Cerebellar nuclear complex (tissue), 1 donor: Measurements from ENCODE around the gene DAP3.
"Not testable (repeated sequence)": the region's sequence is repeated elsewhere in the genome, so short reads cannot be mapped to it uniquely, and the experiment has no call there.

Experiments
- DNase-seq, 2 experiments: peaks; one replicate each; lab custom pipeline; 2025; lab: John Stamatoyannopoulos, UW

Gene DAP3

GRCh38 chr1:155689081-155689607 is at the start of gene DAP3:
Gene DAP3 (plus strand): TSS chr1:155689091. CDS start chr1:155709780, 20,689 bp downstream.
- DNase-seq: peak in 1 of 2 experiments; percentile 60

DNA sequence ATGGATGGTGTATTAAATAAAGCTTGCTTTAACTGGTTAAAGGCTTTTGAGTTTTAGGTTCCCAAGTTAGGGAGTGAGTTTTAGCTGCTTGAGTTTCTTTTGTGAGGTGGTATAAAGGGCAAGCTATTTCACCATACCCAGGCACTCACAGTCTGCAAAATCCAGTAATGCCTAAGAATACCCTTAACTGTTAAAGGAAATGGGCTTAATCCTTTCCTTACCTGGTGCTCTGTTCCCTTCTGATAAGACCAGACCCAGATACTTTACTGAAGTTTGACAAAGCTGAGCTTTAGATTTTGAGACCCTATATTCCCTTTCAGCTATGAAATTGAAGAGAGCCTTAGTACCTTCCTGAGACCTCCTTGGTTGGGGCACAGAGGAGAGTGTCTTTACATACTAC is 48.5 kb upstream of the DAP3 start:
- DNase-seq: no peak

- not testable (repeated sequence) for DNase-seq
Observed at GRCh38 chr1:155642559-155643180, 46.2 kb upstream of the DAP3 start.

- DNase-seq: no peak
Observed at GRCh38 chr1:155643230-155643629, 45.7 kb upstream of the DAP3 start.

DNA sequence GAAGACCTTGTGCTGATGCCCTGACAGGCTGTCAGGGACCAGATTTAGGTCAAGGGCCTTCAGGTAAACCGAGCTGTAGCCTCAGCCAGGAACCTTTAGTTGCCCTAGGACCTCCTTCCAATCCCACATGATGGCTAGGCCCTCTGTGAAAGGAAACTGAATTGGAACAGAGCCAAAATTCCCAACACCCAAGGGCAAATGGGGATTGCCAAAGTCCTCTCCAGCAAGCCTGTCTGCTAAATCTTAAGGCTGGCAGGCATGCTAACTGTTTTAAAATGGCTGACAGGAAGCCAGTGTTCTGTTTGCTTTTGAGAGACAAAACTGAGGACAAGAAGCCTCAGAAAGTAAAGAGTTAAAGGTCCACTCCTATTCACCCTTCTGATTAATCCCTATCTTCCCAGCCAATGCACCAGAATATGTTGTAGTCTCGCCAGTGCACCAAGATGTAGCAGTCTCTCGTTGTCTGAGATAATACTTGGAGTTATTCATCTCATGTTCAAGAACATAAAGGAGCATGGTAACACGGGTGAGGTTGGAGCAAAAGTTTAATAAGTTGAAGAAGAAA is 43.8 kb upstream of the DAP3 start:
- no peak for DNase-seq

- no peak for DNase-seq
Observed at GRCh38 chr1:155645648-155646047, 43.2 kb upstream of the DAP3 start.

GRCh38 chr1:155646307-155646706 is 42.6 kb upstream of the DAP3 start:
- no peak for DNase-seq

GRCh38 chr1:155648207-155649147 is 40.4 kb upstream of the DAP3 start:
- DNase-seq: no peak

DNA sequence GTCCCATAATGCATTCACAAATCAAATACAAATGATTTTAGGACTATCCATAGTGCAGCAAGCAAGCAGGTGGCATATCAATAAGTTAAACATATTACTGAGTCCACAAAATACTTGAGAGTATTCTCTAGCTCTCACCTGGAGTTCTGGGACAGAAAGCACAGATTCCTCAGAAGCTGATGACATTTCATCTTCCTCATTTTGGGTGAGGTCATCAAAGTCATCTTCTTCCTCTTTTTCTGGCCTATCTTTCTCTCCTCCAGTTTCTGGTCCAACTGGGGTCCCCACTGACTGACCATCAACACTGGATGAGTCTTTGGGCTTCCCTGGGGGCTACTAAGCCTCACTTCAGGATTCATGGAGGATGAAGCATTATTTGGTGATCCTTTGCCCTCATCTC is 39.2 kb upstream of the DAP3 start:
- no peak for DNase-seq

- no peak for DNase-seq
Observed at GRCh38 chr1:155650231-155650757, 38.6 kb upstream of the DAP3 start.

- DNase-seq: no peak
Observed at GRCh38 chr1:155651861-155652661, 36.8 kb upstream of the DAP3 start.

DNA sequence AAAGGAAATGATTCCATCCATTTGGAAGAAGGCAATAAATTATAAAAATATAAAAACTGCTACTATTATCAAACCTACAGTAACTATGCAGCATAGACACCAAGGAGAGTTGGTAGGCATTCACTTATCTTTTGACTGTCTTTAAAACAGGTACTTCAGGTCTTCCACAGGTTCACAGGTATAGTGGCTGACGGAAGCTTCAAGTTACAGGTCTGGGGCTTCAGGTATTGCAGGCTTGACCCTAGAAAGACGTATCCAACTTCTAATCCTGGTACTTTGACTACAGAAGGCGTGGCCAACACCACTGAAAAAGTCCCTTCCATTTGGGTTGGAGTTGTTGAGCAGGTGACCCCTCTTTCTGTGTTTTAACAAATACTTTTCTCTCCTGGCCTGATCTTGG is 35.9 kb upstream of the DAP3 start:
- no peak for DNase-seq

DNA sequence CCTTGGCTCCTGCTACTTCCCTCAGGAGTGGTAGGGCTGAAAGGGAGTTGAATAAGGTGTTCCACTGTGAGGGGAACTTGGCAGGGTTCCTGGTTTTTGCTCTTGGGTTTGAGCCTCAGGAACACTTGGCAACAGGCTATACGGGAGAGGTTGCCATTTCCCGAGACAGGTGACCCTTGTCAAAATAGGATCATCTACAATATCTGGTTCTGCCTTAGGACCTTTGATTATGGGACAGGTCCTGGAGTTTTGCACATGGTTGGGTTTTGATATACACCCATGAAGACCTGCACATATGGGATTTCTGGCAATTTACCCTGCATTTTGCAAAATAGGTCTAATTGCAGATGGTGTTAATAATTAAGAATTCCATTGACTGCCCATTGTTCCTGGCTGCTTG is 31.4 kb upstream of the DAP3 start:
- DNase-seq: no peak

DNA sequence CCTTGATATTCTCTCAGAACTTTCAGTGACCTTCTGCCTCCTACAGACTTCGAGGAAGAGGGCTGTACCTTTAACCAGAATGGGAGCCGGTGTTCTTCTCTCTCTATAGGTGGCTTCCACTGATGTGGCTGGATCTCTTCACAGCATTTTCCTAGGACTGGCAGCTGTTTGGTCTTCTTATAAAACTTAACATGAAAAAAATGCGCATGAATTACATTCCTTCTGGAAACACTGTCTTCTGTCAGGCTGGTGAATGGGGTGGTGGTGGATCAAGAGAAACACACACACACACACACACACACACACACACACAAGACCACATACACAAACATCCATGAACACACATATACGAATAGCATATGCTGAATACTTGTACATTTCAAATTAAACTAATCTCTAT is 27.7 kb upstream of the DAP3 start:
- not testable (repeated sequence) for DNase-seq

DNA sequence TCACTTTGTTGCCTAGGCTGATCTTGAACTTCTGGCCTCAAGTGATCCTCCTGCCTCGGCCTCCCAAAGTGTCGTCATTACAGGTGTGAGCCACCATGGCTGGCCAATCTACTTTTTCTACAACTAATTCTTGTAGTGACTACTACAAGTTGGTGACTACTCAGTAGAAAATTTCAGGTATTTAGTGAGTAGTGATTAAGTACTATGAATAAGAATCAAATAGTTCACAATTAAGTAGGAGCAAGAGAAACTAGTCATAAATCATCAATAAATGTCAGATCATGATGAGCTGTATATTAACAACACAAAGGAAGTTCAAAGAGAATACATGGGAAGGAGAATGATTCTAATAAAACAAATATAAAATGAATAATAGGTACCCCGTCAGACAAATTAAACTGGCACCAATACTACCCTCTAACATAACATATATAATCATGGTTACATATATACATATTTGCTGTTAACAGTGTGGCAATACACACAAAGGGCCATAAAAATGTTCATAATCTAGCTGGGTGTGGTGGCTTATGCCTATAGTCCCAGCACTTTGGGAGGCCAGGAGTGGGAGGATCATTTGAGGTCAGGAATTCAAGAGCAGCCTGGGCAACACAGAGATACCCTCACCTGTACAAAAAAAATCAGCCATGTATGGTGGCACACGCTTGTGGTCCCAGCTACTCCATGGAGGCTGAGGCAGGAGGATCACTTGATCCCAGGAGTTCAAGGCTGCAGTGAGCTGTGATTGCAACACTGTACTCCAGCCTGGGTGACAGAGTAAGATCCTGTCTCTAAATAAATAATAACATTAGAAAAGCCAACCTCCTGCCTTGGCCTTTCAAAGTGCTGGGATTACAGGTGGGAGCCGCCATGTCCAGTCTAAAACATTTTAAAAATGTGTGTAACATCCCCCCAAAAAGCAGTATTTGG is 19.4 kb upstream of the DAP3 start:
- DNase-seq: no peak

DNA sequence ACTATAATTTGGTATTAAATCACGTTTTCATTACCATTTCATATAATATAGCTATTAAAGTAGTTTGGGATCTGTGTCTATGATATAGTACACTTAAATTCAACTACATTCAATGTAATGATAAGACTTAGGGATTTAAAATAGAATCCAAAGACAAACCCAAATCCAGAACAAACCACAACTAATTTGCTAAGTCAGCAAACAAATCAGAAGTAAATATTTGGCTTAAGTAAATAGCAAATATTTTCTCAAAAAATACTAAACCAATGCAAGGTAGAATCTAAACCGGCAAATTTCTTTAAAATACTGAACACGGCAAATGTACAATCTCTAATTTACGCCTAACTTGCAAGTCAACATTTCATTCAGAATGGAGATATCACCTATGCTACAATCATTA is 17.1 kb upstream of the DAP3 start:
- DNase-seq: no peak

DNA sequence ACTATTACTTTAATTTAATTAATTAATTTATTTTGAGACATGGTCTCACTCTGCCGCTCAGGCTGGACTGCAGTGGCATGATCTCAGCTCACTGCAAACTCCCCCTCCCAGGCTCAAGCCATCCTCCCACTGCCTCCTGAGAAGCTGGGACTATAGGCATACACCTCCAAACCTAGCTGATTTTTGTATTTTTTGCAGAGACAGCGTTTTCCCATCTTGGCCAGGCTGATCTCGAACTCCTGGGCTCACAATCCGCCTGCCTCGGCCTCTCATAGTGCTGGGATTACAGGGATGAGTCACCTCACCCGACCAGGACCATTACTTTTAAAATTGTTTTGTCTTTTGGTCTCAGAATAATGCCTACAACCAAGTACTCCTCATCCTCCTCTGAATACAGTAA is 15.9 kb upstream of the DAP3 start:
- DNase-seq: no peak

GRCh38 chr1:155678027-155678426 is 10.9 kb upstream of the DAP3 start:
- DNase-seq: no peak

GRCh38 chr1:155678992-155679391 is 9.9 kb upstream of the DAP3 start:
- not testable (repeated sequence) for DNase-seq

GRCh38 chr1:155680531-155680930 is 8.4 kb upstream of the DAP3 start:
- DNase-seq: no peak

GRCh38 chr1:155681776-155682175 is 7.1 kb upstream of the DAP3 start:
- DNase-seq: no peak
